Measurements from ENCODE around the gene MORC1. TPM values are rescaled to one million over a fixed set of nuclear protein-coding genes. Genes with fewer than 3 reads are reported as not detected.
"Not testable (repeated sequence)": the region's sequence is repeated elsewhere in the genome, so short reads cannot be mapped to it uniquely, and the experiment has no call there.

Gene MORC1, protein sequence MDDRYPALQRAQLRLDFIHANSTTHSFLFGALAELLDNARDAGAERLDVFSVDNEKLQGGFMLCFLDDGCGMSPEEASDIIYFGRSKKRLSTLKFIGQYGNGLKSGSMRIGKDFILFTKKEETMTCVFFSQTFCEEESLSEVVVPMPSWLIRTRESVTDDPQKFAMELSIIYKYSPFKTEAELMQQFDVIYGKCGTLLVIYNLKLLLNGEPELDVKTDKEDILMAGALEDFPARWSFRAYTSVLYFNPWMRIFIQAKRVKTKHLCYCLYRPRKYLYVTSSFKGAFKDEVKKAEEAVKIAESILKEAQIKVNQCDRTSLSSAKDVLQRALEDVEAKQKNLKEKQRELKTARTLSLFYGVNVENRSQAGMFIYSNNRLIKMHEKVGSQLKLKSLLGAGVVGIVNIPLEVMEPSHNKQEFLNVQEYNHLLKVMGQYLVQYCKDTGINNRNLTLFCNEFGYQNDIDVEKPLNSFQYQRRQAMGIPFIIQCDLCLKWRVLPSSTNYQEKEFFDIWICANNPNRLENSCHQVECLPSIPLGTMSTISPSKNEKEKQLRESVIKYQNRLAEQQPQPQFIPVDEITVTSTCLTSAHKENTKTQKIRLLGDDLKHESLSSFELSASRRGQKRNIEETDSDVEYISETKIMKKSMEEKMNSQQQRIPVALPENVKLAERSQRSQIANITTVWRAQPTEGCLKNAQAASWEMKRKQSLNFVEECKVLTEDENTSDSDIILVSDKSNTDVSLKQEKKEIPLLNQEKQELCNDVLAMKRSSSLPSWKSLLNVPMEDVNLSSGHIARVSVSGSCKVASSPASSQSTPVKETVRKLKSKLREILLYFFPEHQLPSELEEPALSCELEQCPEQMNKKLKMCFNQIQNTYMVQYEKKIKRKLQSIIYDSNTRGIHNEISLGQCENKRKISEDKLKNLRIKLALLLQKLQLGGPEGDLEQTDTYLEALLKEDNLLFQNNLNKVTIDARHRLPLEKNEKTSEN
- total RNA-seq (2014; rRNA removed) = not detected in 2 replicates
- not detected for polyA plus RNA-seq (2012)

DNA sequence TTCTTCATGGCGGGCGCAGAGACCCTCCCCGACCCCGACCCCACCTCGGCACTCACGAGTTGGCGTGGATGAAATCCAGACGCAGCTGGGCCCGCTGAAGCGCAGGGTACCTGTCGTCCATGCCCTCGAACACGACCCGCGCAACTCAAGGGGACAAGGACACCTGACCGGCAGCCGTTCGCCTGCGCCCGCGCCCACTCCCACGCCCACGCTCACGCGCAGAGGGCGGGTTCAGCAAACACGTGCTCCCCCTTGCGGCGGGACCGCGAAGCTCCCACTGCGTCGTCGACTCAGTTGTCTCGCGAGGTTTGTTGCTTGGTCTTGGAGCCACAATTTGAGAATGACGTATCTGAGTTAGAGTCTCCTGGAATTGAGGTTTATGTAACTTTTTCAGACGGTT lies at the start of gene MORC1:
TSS of gene MORC1 (minus strand) at position 196 of the 400 bp plus-strand sequence. CDS start at position 121, 75 bp downstream.
- DNase-seq (ENCODE audit: low read depth) = no peak

DNA sequence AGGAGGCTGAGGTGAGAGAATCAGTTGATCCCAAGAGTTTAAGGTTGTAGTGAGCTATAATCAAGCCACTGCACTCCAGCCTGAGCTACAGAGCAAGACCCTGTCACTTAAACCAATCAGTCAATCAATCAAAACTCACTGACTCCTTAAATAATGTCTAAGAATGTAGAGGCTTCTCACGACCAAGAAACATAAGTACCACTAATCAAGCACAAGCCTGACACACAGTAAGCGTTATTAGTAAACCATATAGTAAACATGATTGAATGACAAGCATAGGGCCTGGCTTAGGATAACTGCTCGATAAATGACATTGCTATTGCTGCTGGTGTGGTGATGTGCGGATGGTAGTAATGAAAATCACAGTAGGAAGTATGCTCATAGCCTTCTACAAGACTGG lies 48.0 kb upstream of the MORC1 start:
- no peak for DNase-seq (ENCODE audit: low read depth)

DNA sequence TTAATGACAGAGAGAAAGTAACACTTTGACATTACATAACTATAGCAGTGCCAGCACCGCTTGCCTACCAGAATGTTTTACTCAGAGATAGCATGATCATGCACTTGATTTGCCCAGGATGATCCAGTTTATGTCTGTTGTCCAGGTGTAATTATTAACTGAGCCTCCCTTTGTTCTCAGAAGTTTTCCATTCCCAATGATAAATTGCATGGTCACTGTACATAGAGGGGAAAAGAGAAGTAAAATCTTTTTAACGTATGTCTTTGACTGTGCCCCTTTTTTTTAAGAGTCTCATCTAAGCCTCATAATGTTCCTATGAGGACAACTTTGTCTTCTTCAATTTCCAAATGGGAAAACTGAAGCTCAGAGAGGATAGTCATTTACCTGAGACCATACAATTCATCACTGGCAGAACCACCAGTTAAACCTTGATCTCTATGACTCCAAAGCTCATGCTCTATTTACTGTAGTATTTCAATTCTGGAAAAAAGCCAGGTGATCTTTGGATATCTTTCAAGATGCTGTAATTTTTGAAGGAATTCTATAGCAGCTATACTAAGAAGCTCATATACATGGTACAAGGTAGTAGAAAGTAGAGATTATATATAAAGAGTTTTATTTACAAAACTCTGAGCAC lies 43.7 kb upstream of the MORC1 start:
- no peak for DNase-seq (ENCODE audit: low read depth)

DNA sequence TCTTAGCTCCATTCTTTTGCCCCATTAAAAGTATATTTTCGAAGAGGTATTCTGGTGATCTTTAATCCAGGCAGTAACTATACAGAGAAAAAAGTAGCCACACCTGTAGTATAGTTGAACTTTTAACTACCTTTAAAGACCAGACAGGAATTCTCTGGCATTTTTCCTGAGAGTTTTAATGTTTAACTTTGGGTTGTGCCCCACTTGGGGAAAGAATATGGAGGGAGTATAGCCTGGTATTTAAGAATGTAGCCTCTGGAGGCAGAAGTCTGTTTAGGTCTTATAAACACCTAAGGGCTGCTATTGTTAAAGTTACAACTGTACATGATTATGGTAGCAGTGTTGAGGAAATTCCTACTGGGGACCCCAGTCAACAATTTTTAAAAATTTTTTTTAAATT lies 37.9 kb upstream of the MORC1 start:
- DNase-seq (ENCODE audit: low read depth) = no peak

DNA sequence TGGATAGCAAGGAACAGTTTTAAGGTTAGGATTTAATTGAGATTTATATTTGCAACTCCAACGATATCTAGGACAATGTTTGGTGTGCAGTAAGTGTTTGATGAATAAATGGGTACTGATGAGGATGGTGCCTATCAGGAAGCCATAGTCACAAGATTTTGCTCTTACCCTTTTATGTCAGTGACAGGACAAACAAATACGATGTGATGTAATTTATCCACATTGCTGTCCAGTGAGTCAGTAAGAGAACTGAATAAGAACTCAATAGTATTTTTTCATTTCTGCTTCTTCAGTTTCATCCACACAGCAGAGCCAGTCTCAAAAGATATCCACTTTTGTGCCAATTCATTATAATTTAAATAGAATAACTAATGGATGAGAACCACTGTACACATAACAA lies 37.0 kb upstream of the MORC1 start:
- DNase-seq (ENCODE audit: low read depth) = no peak

DNA sequence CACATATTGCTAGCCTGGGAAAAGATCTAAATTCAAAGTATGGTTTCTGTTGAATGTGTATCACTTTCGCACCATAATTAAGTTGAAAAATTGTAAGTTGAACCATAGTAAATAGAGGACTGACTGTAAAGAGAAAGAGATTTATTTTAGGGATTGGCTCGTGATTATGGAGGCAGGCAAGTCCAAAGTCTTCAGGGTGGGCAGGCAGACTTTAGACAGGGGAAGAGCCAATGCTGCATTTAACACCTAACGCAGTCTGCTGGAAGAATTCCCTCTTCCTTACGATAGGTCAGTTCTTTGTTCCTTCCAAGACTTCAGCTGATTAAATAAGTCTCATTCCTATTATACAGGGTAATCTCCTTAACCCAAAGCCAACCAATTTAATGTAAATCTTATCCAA lies 34.4 kb upstream of the MORC1 start:
- DNase-seq (ENCODE audit: low read depth) = no peak

DNA sequence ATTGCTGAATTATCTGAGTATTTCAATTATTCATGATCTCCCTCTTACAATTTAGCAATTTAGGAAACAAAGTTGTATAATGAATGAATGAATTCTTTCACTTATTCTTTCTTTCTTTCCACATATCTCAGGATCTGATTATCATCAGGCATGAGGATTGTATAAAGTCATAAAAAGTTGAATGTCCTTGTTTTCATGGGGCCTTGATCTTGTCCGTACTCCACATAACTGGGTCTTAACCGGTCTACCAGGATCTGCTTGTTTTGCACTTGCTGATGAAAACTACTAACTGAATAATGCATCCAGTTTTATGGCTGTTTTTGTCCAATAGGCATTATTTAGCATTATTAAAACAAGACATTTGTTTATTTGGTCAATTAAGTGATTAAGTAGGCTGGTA lies 31.1 kb upstream of the MORC1 start:
- DNase-seq (ENCODE audit: low read depth) = no peak

DNA sequence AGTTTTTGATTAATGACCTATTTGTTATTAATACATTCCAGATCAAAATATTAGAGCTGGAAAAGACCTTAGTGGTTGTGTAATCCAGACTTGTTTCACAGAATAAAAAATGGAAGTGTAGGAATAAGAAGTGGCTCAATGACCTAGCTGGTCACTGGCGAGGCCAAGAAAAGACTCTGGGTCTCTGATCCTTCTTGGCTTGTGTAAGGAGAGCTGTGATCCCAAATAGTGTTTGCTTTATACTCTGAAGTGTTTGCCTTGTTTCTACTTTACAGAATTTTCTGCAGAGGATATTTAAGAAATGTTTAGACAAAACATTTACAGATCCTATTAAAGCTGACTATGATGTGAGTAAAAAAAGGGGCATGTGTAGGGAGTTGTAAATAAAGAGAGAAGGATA lies 25.7 kb upstream of the MORC1 start:
- DNase-seq (ENCODE audit: low read depth) = no peak

DNA sequence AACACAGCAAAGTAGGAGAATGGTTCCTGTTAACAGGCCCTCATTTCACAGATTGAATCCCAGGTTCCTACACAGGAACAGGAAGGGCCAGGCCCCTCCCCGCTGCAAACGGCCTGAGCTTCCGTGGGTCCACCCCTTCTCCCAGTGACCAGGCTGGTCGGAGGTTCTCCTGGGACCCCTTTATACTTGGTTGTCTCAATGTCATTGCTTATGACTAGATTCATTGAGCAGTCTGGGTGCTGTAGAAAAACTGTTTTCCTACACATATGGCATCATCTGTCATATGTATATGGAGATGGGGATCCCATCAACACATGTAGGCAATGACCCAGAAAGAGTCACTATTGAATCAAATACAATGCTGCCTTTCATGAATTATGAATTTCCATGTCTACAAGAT lies 22.4 kb upstream of the MORC1 start:
- no peak for DNase-seq (ENCODE audit: low read depth)

DNA sequence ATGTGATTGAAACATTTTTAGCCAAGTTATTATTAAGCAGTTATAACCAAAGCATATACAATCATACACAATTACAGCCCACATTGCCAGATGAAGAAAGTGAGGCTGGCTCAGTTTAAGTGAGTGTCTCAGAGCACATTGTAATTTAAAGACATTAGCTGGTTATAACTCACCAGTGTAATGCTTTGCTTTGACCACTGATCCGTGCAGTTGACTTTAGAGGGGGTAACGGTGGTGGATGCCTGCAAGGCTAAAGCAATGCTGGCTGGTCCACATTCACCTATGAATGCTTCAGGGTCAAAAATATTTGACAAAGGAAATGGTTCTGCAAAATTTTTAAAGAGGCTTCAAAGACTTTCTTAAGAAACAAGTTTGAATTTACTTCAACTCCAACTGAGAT lies 19.8 kb upstream of the MORC1 start:
- no peak for DNase-seq (ENCODE audit: low read depth)

DNA sequence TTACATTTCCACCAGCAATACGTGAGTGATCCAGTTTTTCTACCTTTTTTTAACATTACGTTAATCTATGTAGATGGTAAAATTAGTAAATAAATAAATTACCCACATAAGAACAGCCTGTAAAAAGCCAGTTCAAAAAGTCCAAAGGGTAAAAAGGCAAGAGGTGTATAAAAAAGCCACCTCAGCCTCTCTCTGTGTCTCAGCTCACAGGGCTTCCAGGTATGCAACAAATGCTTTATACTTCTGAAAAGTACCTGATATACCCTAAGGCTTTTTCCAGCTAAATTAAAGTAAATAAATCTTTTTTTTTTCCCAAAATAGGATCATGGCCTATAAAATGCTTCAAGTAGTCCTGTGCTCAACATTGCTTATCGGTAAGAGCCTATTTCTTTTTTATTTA lies 18.6 kb upstream of the MORC1 start, which contains the start of gene C3orf85:
TSS of gene C3orf85 (plus strand) at position 197 of the 400 bp plus-strand sequence. CDS start at position 326, 129 bp downstream.
- no peak for DNase-seq (ENCODE audit: low read depth)

DNA sequence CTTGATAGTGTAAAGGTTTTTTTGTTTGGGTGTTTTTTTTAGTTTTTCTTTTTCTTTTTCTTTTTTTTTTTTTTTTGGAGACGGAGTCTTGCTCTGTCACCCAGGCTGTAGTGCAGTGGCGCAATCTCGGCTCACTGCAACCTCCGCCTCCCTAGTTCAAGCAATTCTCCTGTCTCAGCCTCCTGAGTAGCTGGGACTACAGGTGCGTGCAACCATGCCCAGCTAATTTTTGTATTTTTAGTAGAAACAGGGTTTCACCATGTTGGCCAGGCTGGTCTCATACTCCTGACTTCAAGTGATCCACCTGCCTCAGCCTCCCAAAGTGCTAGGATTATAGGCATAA lies 15.5 kb upstream of the MORC1 start:
- not testable (repeated sequence) for DNase-seq (ENCODE audit: low read depth)

DNA sequence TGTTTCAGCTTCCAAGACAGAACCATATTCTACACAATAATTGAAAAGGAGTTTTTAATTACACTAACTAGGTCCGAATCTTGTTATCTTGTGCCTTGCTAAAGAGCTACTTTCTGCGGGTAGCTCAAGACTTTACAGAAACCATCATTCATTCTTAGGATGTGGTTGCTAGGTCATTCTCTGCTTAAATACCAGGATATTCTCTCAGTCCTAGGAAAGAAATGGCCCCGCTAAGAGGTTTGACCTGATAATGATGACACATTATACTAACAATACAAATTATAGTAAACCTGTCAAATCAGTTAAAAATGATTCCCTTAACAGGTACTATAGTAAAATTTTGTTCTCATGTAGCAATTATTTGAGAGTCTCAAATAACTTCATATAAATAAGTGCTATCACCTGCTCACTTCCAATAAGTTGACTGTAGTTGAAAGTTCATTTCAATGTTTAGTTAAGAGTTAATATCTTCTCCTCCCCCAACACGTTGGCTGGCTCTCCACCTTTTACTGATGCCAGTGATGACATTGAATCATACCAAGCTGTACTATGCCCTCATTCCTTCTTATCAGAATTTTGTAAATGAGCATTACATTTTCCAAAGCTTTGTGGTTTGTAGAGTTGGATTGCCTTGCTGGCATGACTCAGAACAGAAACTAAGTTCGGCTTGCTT lies 15.0 kb upstream of the MORC1 start:
- no peak for DNase-seq (ENCODE audit: low read depth)

DNA sequence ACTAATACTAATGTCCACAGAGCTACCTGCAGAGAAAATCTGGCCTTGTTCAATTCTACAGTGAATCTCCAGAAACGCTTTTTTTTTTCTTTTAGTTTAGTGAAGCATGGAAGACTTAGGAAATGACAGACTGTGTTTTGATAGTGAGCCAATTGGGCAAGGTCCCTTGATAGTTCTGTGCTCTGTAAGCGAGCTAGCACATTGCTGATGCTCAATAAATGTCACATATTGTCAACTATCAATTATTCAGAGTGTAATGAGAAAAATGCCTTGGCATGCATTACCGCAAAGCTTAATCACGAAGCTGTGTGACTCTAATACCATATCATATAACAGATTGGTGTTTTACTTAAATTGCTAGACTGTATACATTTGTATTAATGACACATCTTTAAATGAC lies 13.3 kb upstream of the MORC1 start:
- DNase-seq (ENCODE audit: low read depth) = no peak

DNA sequence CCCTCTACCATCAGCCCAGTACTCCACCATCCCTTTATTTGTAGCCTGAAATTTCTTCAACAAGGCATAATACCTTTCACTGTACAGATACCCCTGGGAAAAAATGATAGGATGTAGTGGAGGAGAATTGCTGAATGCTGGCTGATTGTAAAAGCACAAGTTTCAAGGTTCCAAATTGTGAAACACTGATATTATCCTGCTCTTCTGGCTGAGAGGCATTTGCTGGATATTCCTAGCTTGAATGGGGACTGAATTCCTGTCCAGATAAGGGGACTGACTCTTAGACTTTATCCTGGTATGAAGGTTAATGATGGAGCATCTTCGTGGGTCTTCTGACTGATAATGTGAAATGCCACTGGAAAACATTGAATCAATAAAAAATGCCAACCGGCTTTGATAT lies 9.6 kb upstream of the MORC1 start:
- no peak for DNase-seq (ENCODE audit: low read depth)

DNA sequence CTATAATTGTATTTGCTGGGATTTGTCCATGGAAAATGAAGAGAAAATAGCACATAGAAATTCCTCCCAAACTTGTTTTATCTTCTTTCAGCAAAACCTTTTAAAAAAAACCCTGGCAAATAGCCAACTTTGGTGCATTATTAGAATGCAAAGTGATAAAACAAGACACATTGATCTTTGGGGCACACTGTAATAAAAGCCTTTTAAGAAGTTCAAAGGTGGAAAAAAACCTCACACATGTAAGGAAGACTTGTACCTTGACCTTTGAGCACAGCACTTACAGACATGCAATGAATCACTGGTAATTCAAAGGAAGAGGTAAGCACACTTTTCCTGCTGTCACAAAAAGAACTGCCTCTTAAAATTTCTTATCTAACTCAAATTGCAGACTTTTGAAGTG lies 8.0 kb upstream of the MORC1 start:
- no peak for DNase-seq (ENCODE audit: low read depth)

DNA sequence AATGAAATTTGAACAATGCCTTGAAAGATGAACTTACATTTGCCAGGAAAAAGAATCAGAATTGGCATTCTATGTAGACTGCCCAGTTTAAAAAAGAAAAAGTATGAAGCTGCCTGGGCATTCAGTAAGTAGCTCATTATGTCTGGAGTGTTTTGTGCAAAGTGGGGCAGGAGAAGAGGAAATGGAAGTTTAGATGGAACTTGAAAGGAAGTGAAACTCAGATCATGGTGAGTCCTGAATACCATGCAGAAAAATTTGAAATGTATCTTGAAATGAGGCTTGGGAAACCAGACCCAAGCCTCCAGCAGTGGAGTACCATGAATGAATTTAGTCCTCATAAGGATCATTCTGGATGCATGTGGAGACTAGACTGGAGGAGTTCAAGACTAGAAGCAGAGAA lies 4.8 kb upstream of the MORC1 start:
- no peak for DNase-seq (ENCODE audit: low read depth)

DNA sequence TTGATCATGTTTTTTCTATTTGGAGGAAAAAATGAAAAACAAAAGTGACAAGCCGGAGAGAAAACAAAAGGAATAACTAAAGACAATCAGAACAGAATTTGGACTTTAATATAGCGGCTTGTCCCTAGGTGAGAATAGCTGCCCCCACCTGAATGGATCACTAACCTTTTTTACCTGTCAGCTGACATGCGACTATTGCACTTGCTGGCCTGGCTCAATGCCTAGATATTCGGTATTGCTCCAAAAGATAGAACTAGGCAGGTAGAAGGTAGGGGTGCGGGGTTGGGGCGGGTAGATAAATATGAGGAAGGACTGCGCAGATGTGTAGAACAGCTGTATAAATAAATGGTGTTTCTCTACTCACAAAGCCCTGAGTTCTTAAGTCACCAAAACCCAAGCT lies 650 bp upstream of the MORC1 start:
- no peak for DNase-seq (ENCODE audit: low read depth)

DNA sequence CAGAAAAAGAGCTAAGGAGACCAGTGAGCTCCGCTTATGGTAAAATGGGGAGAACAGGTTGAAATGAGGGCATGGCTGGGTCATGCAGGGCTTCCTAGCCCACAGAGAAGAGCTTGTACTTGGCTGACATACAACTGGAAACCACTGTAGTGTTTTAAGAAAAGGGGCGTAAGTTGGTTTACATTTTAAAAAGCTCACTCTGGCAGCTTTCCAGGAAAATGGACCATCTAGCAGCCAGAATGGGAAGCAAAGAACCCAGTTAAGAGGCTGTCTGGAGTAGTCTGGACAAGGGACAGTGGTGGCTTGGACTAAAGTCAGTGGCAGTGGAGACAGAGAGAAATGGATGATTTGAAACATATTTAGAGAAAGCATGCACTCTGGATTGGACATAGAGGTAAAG lies 1.9 kb downstream of the MORC1 start:
- DNase-seq (ENCODE audit: low read depth) = no peak

DNA sequence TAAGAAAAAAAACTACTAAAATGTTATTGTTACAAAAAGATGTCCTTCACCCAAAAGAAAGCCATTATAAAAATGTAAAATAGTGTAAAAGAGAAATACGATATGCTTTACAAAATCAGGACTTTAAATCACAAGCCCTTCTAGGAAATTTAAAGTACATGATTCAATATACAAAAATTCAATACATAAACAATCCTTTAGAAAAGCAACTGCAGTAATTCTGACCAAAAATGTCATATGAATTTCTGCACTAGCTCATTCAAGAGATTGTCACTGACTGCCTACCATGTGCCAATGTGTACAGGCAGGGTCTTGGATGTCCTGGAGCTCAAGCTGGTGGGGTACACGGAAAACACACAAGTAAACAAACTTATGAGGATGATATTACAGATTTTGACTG lies 2.5 kb downstream of the MORC1 start:
- DNase-seq (ENCODE audit: low read depth) = no peak

DNA sequence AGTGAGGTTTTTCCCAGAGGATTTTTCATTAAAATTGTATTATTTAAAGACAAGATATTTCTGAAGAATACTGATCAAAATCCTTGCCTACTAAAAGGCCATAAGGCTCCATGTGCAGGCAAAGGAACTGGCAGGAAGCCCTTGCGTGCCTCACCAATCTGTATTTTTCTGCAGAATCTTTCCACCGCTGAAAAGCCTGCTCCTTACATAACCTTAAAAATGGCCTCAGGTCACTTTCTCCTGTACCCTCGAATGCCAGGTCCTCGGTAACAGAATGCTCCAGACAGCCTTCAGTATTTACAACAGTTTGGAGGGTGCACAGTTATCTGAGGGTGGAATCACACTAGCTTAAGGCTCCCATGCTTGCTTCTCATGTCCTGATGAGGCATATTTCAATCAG lies 3.2 kb downstream of the MORC1 start:
- no peak for DNase-seq (ENCODE audit: low read depth)

All from LHCN-M2 (cell line).